HG02623 (cell line): Measurements from ENCODE around the gene LCP2.

Source experiments
- ATAC-seq: cut with Tn5 transposase; IDR thresholded peaks from one replicate; pipeline ENCODE4 v1.9.1; 2021; ENCODE audit warnings: moderate library complexity; ENCODE audit not compliant: unreplicated experiment

The LCP2 gene

DNA sequence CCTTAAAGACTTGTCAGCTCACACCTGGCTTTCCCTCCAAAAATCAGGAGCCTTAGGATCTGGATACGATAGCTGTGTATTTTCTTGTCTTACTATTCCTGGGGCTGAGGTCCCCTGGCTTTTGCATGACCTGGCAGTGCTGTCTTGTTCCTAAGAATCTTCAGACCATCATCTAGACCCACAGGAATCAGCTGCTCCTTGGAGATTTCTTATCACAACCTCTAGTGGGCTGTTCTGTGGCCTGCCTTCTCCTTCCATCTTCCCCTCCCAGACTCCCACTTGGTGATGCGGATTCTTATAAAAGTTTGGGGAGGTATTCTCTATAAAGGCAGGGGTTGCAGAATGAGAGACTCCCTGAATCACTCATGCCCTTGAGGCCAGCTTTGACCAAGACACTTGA, 21.4 kb downstream of the LCP2 start:
- ATAC-seq: no peak

DNA sequence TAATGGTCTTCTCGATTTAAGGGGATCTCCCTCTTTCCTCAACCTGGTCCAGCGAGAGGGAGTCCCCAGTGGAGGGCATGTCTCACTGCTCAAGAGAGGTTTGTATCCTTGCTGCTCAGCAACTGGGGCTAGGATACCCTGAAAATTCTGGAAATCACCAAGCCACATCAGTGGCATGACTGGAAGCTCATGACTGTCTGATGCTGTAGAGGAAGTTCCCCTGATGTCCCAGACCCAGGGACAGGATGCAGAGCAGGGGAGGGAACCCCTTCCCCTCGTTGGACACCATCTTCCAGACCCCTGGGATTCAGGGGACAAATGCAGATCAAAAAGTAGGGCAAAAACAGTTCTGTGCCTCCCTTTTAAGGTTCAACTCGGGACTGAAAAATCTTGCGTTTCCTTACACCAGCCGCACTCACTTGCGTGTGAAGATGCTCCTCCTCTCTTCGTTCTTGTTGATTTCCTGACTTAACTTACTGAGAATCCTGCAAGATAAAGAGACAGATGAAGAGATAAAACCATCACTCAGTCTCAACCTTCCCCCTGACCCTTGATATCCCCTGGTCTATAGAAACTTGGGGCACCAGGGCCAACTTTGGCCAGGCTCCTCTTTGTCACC, 22.1 kb downstream of the LCP2 start:
- ATAC-seq: no peak

DNA sequence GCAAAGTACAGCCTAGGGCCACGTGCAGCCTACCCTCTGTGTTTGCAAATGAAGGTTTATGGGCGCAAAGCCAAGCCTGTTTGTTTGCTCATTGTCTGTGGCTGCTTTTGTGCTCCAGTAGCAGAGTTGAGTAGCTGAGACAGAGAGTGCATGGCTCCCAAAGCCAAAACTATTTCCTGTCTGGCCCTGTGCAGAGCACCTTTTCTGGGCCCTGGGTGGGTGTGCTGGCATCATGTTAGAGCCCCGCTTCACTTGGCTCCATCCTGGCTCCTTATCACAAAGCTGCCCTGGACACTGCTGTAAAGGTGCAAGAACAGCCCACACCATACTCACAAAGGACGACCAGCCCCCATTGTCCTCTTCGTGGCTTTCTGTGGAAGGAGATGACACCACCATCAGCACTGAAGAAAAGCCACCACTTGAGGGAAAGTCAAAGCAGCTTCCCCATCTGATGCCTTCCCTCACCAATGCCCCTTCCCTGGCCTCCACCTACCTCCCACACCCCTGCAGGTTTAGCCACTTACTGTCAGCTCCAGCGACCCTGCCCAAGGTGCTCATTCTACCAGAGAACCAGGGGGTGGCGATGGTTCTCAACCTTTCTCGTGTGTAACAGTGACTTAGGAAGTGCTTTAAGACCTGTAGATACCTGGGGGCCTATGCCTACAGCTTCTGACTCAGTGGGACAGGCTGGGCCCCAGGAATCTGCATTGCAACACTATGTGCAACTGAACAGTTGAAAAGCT, 23.4 kb downstream of the LCP2 start:
- no peak for ATAC-seq

DNA sequence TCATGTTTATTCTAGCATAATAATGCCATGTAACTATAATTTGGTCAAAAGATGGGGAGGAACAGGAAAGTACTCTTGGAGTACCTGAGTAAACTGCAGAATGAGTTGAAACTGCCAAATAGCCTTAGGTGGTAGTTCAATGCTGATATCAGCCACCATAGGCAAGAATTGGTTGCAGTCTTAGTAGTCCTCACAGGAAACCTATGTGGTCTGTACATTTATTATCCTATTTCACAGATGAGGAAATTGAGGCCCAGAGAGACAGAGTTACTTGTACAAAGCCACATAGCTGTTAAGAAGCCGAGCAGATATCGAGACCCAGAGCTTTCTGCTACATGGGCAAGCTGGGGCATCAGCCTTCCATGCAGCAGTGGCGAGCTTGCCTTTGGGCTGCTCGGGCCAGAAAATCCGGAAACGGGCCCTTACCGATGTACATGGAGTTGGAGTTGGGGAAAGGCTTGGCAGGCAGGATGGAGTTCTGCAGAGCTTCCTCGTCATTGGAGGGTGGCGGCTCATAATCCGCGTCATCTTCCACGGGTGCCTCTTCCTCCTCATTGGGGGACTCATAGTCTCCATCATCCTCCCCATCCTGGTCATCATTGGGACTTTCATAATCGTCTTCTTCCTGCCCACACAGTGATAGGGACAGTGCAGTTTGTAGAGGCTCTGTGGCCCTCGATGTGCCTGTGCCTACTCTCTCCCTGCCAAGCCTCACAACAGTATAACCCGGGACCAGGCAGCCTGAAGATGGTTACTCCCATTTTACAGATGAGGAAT, 27.1 kb downstream of the LCP2 start:
- ATAC-seq: no peak

DNA sequence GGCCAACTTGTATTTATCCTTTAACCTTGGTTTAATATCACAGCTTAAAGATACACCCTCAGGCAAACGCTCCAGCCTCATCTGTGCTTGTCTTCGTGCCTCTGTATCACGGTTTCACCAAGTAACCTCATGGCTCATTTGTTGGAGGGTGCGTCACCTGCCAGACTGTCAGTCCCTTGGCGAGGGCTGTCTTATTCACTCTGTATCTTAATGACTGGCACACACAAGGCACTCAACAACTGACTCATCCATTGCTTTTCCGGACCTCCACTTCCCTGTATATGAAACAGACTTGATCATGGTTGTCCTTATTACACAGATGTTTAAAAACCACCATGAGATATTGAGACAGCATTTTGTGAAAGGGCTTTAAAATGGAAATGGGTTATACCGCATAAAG, 28.0 kb downstream of the LCP2 start:
- ATAC-seq: no peak

DNA sequence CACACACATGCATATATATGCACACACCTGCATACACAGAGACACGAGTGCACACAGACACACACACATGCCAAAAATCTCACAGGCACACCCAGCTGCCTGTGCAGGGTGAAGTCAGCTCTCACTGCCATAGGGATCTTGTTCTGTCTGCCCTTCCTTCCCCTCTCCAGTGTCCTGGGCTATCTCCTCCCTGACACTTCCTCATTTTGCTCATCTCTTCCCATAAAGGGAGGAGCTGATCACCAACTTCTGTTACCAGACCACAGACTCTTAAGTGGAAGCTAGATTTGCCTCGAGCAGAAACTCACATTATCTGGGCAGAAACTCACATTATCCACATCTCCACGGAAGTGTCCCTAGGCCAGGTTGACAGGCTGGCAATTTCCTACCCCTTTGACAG, 28.7 kb downstream of the LCP2 start:
- ATAC-seq: no peak

DNA sequence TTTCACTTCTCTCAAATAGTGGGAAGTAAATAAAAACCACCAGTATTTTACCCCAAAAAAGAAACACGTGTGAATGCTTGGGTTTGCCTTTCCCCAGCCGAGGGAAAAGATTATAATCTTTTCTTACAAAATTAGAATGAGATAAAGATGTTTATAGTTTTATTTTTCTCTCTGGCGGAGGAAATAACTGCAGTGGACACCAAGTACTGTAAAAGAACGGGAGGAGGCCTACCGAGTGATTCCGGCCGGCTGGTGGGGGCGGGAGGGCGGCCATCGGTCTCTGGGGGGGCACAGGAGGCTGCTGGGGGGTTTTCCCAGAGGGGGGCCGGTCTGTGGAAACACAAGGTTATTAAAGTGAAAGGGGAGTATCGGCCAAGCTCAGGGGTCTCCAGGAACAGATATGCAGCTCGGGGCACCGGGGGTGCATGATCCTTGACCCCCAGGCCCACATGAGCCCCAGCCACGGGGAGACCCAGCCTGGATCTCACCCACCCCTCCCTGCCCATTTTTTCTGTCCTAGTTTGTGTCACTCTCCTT, 29.4 kb downstream of the LCP2 start:
- no peak for ATAC-seq

DNA sequence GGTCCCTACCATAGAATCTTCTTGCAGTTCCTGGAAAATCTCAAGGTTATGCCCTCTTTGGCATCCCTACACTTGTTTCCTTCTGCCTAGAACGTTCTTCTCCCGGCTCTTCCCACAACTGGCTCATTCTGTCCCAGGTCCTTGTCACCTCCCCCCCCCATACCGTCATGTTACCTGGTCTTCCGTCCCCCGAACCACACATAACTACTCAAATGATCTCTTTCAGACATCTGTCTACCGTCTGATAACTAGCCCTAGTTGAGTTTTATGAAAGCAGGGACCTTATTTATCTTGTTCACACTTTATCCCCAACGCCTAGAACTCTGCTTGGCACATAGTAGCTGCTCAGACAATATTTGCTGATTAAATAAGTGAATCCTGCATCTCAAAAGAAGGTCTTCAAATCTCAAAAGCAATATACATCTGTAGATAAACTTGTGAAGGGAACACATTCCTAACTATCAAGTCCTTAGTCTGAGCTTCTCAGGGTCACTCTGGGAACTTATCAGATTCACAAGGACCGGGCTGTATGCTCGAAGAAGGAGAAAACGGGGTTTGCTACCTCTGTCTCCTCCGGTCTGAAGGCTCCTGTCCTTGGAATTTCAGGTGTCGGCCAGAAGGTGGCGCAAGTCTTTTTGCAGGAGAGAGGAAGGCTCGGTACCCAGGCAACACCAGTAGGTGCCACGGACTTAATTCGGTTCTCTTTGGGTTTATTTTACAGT, 30.0 kb downstream of the LCP2 start:
- ATAC-seq: peak; percentile 90

DNA sequence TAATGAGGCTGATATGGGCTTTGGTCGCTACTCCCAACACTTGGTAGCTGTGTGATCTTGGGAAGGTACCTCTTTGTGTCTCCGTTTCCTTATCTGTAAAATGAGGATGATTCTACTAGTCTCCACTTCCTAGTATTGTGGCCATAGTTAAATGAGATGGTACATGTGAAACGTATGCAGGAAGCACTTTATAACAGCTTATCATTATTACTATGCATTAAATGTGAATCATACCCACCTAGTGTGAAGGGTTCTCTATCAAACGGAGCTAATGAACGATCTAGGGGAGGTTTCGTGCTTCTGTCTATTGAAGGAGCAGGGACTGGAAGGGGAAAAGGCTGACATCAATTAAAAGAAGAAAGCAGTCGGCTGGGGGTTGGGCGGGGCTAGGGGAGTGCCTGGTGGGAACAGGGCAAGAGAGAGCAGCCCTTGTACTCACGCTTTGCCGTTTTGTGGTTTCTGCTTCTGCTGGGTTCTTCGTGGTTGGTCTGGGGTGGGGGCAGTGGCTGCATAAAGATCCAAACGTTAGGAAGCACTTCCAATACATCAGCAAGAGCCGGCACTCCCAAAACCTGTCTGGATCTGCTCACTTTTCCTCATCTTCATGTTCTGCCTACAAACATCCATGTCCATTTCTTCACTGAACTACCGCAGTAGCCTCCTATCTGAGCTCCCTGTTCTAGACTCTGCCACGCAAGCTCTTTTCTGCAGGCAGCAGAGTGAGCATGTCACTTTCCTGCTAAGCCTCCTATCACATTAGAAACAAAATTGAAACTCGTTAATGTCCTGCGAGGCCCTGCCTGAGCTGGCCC, 30.8 kb downstream of the LCP2 start:
- no peak for ATAC-seq

DNA sequence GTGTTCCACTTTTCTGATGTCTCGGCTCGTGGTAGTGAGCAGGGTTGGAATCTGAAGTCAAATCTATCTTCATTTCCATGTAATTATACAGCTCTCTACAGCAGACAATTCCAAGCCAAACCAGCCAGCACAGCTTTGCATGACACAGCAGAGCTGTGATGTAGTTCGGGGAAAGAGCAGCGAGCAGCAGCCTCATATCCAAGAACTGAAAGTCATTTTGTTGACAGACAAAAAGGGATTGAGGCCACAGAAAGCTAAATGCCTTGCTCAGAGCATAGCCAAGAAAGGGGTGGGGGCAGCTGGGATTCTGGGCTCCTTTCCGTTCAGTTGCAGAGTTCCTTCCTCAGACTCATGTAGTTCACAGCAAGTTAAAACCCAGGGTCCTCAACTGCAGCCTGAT, 32.1 kb downstream of the LCP2 start:
- ATAC-seq: no peak

DNA sequence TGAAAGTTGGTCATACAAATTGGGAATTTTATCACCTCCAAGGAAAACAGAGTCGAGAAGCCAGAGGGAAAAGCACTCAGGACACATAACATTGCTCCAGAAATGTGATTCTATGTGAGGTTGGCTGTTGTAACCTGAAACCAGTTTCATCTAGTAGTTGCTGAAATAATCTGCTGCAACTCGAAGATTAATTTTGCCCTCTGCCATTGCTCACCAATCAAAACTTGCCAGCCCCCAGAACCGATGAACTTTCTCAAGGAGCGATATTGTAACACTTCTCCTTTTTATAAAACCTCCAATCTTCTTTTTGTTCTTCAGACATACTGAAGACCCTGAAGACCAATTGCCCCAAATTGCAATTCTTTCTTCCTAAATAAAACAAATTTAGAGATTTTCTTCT, 33.7 kb downstream of the LCP2 start:
- ATAC-seq: no peak

DNA sequence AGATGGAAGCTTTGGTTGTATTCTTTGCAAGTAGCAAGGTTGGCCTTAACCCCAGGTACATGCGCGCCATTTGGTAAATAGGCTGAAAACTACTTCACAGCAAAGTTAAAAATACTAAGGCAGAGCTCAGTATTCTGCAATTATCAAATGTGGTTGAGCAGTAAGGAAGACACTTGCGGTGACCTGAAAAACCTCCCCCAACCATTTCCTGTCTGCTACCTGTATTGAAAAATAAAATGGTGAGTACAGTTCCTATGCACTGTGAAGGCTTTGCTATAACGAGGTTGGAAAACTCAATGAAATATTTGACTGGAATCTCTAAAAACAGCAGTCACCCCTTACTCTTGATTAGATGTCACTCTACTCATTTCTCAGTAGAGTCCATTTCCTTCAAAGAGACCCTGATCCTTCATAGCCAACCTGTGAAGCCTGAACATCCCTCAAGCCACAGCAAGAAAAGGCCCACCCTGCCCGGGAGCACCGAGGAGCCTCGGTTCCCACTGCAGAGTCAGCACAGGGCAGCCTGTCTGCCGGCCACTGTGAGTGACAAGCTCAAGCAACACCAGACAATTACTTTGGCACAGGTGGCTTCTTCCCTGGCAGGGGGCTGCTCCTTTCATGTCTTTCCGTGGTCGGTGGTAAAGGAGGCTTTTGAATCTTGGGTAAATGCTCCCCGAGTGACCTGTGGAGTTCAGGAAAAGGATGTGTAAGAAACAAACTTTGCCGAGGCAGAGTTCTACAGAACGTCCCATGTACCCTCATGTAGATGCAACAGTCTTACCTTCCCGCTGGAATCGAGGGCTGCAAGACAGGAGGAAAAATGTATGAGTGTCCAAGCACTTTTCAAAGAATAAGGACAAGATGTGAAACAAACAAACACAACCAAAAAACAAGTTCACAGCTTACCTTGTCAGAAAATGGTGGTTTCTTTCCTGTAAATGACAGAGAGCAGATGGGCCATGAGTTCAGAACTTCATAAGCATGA, 35.2 kb downstream of the LCP2 start:
- ATAC-seq: no peak

DNA sequence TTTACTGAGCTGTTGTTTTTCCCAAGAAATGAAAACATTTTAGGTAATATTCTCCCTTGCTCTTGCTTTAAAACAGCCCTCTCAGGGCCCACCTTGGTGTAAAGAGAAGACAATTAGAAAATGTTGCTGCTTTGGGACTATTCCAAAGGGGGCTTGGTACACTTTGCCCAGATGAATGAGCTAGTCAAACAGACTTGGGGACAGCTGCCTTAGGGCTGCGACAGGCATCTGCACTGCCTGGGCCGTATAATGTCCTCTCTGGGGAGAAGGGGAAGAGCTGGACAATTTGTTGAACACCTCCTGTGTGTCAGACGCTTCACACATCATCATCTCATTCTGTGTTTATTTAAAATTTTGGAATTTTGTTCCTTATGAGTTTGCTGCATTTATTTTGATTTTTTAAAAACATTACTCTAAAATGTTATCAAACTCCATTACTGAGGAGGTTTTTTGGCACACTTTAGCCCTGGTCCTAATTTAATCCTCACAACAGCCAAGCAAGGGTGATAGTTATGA, 36.0 kb downstream of the LCP2 start:
- ATAC-seq: no peak

DNA sequence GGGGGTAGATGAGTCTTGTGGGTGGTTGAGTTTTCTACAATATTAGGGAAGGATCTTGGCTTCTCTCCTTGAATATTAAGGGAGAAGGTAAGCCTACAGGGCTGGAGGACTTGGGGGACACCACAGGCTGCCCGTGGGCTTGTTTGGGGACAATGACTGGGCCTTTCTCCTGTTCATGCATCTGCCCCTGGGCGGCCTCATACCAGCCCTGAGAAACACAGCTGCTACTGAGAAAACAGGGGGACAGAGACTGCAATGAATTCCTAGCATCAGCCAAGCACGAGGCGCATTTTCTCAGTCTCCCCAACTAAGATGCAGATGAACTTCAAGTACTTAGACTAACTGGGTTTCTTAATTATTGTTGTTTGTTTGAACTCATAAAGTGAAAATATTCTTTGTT, 40.2 kb downstream of the LCP2 start:
- ATAC-seq: no peak

DNA sequence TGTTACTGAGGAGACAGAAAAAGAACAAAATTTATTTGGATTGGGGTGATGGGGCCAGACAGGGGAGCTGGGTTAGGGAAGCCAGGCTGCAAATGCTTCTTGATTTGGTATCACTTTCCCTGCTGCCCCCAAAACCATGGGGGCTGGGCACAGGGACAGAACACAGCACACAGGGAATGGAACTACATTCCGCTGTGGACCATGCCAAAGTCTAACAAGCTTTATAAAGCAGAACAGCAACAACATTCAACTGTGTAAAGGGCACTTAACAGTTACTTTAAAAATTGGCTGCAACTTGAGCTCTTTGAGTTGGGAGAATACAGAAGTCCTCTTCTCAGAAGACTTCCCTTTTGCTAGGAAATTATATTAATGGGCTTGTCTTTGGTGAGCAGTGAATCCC, 41.0 kb downstream of the LCP2 start:
- no peak for ATAC-seq

DNA sequence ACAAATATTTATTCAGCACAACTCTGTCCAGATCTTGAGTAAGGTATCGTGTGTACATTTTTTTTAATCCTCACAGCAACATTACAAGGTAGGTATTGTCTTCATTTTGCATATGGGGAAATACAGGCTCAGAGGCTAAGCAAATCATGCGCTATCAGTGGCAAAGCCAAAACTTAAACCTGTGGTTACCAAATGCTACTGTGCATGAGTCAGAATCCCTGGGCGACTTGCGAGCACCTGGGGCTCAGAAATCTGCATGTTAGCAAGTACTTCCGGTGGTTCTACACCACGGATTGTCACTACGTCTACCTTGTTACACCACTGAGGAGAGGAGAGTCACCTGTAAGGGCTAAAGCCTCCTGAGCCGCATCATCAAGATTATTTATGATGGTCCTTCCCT, 43.5 kb downstream of the LCP2 start:
- ATAC-seq: peak; percentile 95

DNA sequence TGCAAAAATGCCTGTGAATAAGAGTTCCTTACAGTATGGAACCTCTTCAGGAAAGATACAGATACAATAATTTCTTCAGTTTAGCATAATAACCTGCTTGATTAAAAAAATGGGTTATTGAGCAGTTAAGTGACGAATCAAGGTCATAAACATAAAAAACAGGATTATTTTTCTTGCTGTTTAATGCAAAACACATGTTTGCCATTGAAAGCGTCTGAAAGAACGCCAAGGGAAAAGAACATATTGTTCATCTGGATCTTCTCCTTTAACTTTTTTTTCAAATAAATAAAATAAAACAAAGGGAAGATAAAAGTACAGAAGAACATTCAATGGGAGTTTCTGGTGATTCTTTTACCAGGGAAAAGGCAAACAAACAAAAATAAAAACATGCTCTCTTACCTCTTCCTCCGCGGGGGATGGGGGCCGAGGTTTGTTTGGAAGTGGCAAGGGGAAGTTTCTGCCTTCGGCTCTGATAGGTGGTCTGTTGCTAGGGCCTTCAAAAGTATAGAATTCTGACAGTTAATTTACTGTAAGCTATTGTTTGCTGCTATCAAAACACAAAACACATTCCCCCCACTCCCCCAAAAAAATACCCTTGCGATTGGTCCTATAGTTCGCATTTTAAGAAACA, 44.7 kb downstream of the LCP2 start:
- ATAC-seq: no peak

DNA sequence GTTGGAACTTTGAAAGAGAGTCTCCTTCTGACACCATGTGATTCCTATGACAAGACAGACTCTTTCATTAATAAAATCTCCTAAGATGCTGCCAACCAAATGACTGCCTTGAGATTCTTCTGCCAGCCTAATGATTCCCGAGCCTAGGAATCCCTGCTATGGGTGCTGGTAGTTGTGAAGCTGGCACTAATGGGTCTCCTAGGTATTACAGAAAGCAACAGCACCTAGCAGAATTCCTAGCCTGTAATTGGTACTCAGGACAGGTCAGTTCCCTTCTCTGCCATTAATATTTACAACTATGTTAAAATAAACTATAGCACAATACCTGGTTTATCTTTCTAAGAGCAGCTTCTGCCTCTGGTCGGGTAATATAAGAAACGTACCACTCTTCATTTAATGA, 45.5 kb downstream of the LCP2 start:
- no peak for ATAC-seq

DNA sequence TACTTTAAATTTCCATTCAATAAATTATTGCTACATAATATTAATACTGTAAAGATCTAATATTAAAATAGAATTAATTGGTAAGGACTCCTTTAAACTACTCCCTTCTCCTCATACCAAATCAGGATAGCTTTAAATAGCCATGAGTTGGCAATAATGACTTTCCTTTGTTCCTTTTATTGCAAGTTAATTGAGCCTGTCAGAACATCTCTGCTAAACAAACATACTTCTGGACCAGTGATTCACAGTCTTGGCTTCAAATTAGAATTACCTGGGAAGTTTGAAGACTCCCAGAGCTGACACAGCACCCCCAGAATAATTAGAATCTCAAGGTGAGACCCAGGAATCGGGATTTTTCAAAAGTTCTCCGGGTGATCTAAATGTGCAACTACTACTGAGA, 46.1 kb downstream of the LCP2 start:
- ATAC-seq: no peak
